ENCODE measurements around the gene RAVER1.

- TF ChIP-seq USF1 (CRISPR knock-in tag; IDR thresholded peaks at IDR 0.05) (no peak), ZSCAN18 (CRISPR knock-in tag; IDR thresholded peaks at IDR 0.05) (no peak), USF2 (CRISPR knock-in tag; IDR thresholded peaks at IDR 0.05) (no peak), ESRRA (CRISPR knock-in tag; IDR thresholded peaks at IDR 0.05; ENCODE audit: borderline replicate concordance) (no peak), E2F1 (CRISPR knock-in tag; IDR thresholded peaks at IDR 0.05) (no peak), CBFB (CRISPR knock-in tag; IDR thresholded peaks at IDR 0.05; ENCODE audit: low read depth) (no peak), MLX (CRISPR knock-in tag; IDR thresholded peaks at IDR 0.05) (no peak), JUN (CRISPR knock-in tag; IDR thresholded peaks at IDR 0.05) (no peak), NFE2L1 (CRISPR knock-in tag; IDR thresholded peaks at IDR 0.05) (no peak)
- TF ChIP-seq, protein P1, sequence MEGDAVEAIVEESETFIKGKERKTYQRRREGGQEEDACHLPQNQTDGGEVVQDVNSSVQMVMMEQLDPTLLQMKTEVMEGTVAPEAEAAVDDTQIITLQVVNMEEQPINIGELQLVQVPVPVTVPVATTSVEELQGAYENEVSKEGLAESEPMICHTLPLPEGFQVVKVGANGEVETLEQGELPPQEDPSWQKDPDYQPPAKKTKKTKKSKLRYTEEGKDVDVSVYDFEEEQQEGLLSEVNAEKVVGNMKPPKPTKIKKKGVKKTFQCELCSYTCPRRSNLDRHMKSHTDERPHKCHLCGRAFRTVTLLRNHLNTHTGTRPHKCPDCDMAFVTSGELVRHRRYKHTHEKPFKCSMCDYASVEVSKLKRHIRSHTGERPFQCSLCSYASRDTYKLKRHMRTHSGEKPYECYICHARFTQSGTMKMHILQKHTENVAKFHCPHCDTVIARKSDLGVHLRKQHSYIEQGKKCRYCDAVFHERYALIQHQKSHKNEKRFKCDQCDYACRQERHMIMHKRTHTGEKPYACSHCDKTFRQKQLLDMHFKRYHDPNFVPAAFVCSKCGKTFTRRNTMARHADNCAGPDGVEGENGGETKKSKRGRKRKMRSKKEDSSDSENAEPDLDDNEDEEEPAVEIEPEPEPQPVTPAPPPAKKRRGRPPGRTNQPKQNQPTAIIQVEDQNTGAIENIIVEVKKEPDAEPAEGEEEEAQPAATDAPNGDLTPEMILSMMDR (IDR thresholded peaks at IDR 0.05): no peak
- TF ChIP-seq, protein P2, sequence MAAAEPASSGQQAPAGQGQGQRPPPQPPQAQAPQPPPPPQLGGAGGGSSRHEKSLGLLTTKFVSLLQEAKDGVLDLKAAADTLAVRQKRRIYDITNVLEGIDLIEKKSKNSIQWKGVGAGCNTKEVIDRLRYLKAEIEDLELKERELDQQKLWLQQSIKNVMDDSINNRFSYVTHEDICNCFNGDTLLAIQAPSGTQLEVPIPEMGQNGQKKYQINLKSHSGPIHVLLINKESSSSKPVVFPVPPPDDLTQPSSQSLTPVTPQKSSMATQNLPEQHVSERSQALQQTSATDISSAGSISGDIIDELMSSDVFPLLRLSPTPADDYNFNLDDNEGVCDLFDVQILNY (CRISPR knock-in tag; IDR thresholded peaks at IDR 0.05): no peak
- TF ChIP-seq, protein P3, sequence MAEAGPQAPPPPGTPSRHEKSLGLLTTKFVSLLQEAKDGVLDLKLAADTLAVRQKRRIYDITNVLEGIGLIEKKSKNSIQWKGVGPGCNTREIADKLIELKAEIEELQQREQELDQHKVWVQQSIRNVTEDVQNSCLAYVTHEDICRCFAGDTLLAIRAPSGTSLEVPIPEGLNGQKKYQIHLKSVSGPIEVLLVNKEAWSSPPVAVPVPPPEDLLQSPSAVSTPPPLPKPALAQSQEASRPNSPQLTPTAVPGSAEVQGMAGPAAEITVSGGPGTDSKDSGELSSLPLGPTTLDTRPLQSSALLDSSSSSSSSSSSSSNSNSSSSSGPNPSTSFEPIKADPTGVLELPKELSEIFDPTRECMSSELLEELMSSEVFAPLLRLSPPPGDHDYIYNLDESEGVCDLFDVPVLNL (CRISPR knock-in tag; IDR thresholded peaks at IDR 0.05; ENCODE audit: borderline replicate concordance, low read depth): no peak
These were observed 13.2 kb upstream of the RAVER1 start for GRCh38 chr19:10346509-10346908.

All from WTC11 (cell line).